ENCODE results near the gene GAGE10. TPM values are rescaled to one million over a fixed set of nuclear protein-coding genes. Genes with fewer than 3 reads are reported as not detected.
"Not testable (repeated sequence)": the region's sequence is repeated elsewhere in the genome, so short reads cannot be mapped to it uniquely, and the experiment has no call there.

GAGE10 gene
- total RNA-seq, 1 donor from 2014 or later, result not detected

GRCh38 chrX:49316085-49316484 is 12.6 kb downstream of the GAGE10 start:
- Mint-ChIP-seq H3K9me3 (ENCODE audit: unreplicated experiment) (no peaks in the 10 kb centered on the region), H3K27ac (ENCODE audit: unreplicated experiment) (no peak overlapping the region), H3K36me3 (ENCODE audit: unreplicated experiment) (no peaks in the 10 kb centered on the region), H3K27me3 (ENCODE audit: unreplicated experiment) (no peaks in the 10 kb centered on the region), H3K4me3 (ENCODE audit: unreplicated experiment) (no peak overlapping the region), H3K4me1 (ENCODE audit: low read depth, unreplicated experiment) (no peaks in the 10 kb centered on the region)
- no peak for TF ChIP-seq CTCF (IDR thresholded peaks at IDR 0.05; ENCODE audit: partially characterized antibody, unreplicated experiment)
- no peak for DNase-seq

- not testable (repeated sequence) for H3K4me3 Mint-ChIP-seq (ENCODE audit: unreplicated experiment); H3K9me3 Mint-ChIP-seq (ENCODE audit: unreplicated experiment); DNase-seq; H3K36me3 Mint-ChIP-seq (ENCODE audit: unreplicated experiment); H3K27me3 Mint-ChIP-seq (ENCODE audit: unreplicated experiment); H3K27ac Mint-ChIP-seq (ENCODE audit: unreplicated experiment); H3K4me1 Mint-ChIP-seq (ENCODE audit: low read depth, unreplicated experiment)
These were observed 18.3 kb downstream of the GAGE10 start, which contains the start of gene GAGE12J for GRCh38 chrX:49321737-49322136. Gene GAGE12J (plus strand): TSS chrX:49322037. CDS start chrX:49323194, 1,157 bp downstream.

- H3K36me3 Mint-ChIP-seq (ENCODE audit: unreplicated experiment); H3K9me3 Mint-ChIP-seq (ENCODE audit: unreplicated experiment); H3K27me3 Mint-ChIP-seq (ENCODE audit: unreplicated experiment); H3K4me1 Mint-ChIP-seq (ENCODE audit: low read depth, unreplicated experiment); DNase-seq; H3K27ac Mint-ChIP-seq (ENCODE audit: unreplicated experiment); H3K4me3 Mint-ChIP-seq (ENCODE audit: unreplicated experiment): not testable (repeated sequence)
These were observed 18.8 kb downstream of the GAGE10 start for GRCh38 chrX:49322266-49322665.

- H3K4me3 Mint-ChIP-seq (ENCODE audit: unreplicated experiment); H3K4me1 Mint-ChIP-seq (ENCODE audit: low read depth, unreplicated experiment); H3K36me3 Mint-ChIP-seq (ENCODE audit: unreplicated experiment); DNase-seq; H3K27me3 Mint-ChIP-seq (ENCODE audit: unreplicated experiment); H3K27ac Mint-ChIP-seq (ENCODE audit: unreplicated experiment); H3K9me3 Mint-ChIP-seq (ENCODE audit: unreplicated experiment): not testable (repeated sequence)
These were observed 20.3 kb downstream of the GAGE10 start for GRCh38 chrX:49323735-49324134.

- H3K36me3 Mint-ChIP-seq (ENCODE audit: unreplicated experiment); H3K4me1 Mint-ChIP-seq (ENCODE audit: low read depth, unreplicated experiment); H3K9me3 Mint-ChIP-seq (ENCODE audit: unreplicated experiment); H3K4me3 Mint-ChIP-seq (ENCODE audit: unreplicated experiment); DNase-seq; H3K27me3 Mint-ChIP-seq (ENCODE audit: unreplicated experiment); H3K27ac Mint-ChIP-seq (ENCODE audit: unreplicated experiment): not testable (repeated sequence)
These were observed 27.0 kb downstream of the GAGE10 start for GRCh38 chrX:49330421-49330820.

GRCh38 chrX:49331282-49331681 is 27.8 kb downstream of the GAGE10 start, which contains the start of gene GAGE13:
Gene GAGE13 (plus strand): TSS chrX:49331582. CDS start chrX:49332738, 1,156 bp downstream.
- H3K27ac Mint-ChIP-seq (ENCODE audit: unreplicated experiment), result not testable (repeated sequence)

GRCh38 chrX:49331841-49332240 is 28.4 kb downstream of the GAGE10 start:
- H3K27me3 Mint-ChIP-seq (ENCODE audit: unreplicated experiment); H3K4me3 Mint-ChIP-seq (ENCODE audit: unreplicated experiment); H3K36me3 Mint-ChIP-seq (ENCODE audit: unreplicated experiment); H3K9me3 Mint-ChIP-seq (ENCODE audit: unreplicated experiment); DNase-seq; H3K4me1 Mint-ChIP-seq (ENCODE audit: low read depth, unreplicated experiment); H3K27ac Mint-ChIP-seq (ENCODE audit: unreplicated experiment): not testable (repeated sequence)

More at GRCh38 chrX:49331282-49331681, 27.8 kb downstream of the GAGE10 start, which contains the start of gene GAGE13:
- not testable (repeated sequence) for H3K9me3 Mint-ChIP-seq (ENCODE audit: unreplicated experiment); DNase-seq; H3K4me3 Mint-ChIP-seq (ENCODE audit: unreplicated experiment); H3K27me3 Mint-ChIP-seq (ENCODE audit: unreplicated experiment); H3K4me1 Mint-ChIP-seq (ENCODE audit: low read depth, unreplicated experiment); H3K36me3 Mint-ChIP-seq (ENCODE audit: unreplicated experiment)

- not testable (repeated sequence) for H3K9me3 Mint-ChIP-seq (ENCODE audit: unreplicated experiment); H3K4me3 Mint-ChIP-seq (ENCODE audit: unreplicated experiment); H3K4me1 Mint-ChIP-seq (ENCODE audit: low read depth, unreplicated experiment); H3K27me3 Mint-ChIP-seq (ENCODE audit: unreplicated experiment); H3K36me3 Mint-ChIP-seq (ENCODE audit: unreplicated experiment); DNase-seq; H3K27ac Mint-ChIP-seq (ENCODE audit: unreplicated experiment)
These were observed 38.0 kb downstream of the GAGE10 start for GRCh38 chrX:49341449-49341848.

- H3K36me3 Mint-ChIP-seq (ENCODE audit: unreplicated experiment); H3K4me3 Mint-ChIP-seq (ENCODE audit: unreplicated experiment); DNase-seq; H3K27me3 Mint-ChIP-seq (ENCODE audit: unreplicated experiment); H3K9me3 Mint-ChIP-seq (ENCODE audit: unreplicated experiment); H3K27ac Mint-ChIP-seq (ENCODE audit: unreplicated experiment); H3K4me1 Mint-ChIP-seq (ENCODE audit: low read depth, unreplicated experiment): not testable (repeated sequence)
These were observed 41.2 kb downstream of the GAGE10 start for GRCh38 chrX:49344496-49345175.

- H3K4me1 Mint-ChIP-seq (ENCODE audit: low read depth, unreplicated experiment); H3K9me3 Mint-ChIP-seq (ENCODE audit: unreplicated experiment); H3K27ac Mint-ChIP-seq (ENCODE audit: unreplicated experiment): not testable (repeated sequence)
These were observed 42.0 kb downstream of the GAGE10 start for GRCh38 chrX:49345402-49345801.

GRCh38 chrX:49346150-49346549 is 42.7 kb downstream of the GAGE10 start:
- not testable (repeated sequence) for H3K4me3 Mint-ChIP-seq (ENCODE audit: unreplicated experiment); DNase-seq

More at GRCh38 chrX:49345402-49345801, 42.0 kb downstream of the GAGE10 start:
- DNase-seq; H3K36me3 Mint-ChIP-seq (ENCODE audit: unreplicated experiment); H3K4me3 Mint-ChIP-seq (ENCODE audit: unreplicated experiment); H3K27me3 Mint-ChIP-seq (ENCODE audit: unreplicated experiment): not testable (repeated sequence)

More at GRCh38 chrX:49346150-49346549, 42.7 kb downstream of the GAGE10 start:
- not testable (repeated sequence) for H3K27me3 Mint-ChIP-seq (ENCODE audit: unreplicated experiment); H3K36me3 Mint-ChIP-seq (ENCODE audit: unreplicated experiment); H3K27ac Mint-ChIP-seq (ENCODE audit: unreplicated experiment); H3K4me1 Mint-ChIP-seq (ENCODE audit: low read depth, unreplicated experiment); H3K9me3 Mint-ChIP-seq (ENCODE audit: unreplicated experiment)

All from glutamatergic neuron (in vitro differentiated cells).